CD4-positive, alpha-beta T cell treated with Interleukin-4 for 4 hours (primary cell): Measurements from ENCODE around the gene TPSAB1.

Experiments used
- DNase-seq: peaks from one replicate; pipeline ENCODE4 v3.0.0-alpha.2; 2020

The TPSAB1 gene

GRCh38 chr16:1211451-1212268, 28.8 kb upstream of the TPSAB1 start:
- DNase-seq, result no peak

- no peak for DNase-seq
Observed at GRCh38 chr16:1212616-1213194, 27.8 kb upstream of the TPSAB1 start.

GRCh38 chr16:1213231-1213630, 27.3 kb upstream of the TPSAB1 start:
- no peak for DNase-seq

GRCh38 chr16:1213796-1214372, 26.6 kb upstream of the TPSAB1 start:
- no peak for DNase-seq

GRCh38 chr16:1214719-1215118, 25.8 kb upstream of the TPSAB1 start:
- no peak for DNase-seq

- no peak for DNase-seq
Observed at GRCh38 chr16:1215574-1216295, 24.8 kb upstream of the TPSAB1 start.

- DNase-seq, result no peak
Observed at GRCh38 chr16:1216296-1216619, 24.2 kb upstream of the TPSAB1 start.

- DNase-seq, result no peak
Observed at GRCh38 chr16:1216681-1217400, 23.7 kb upstream of the TPSAB1 start.

GRCh38 chr16:1217526-1217925, 23.0 kb upstream of the TPSAB1 start:
- no peak for DNase-seq

- no peak for DNase-seq
Observed at GRCh38 chr16:1218061-1218929, 22.2 kb upstream of the TPSAB1 start.

GRCh38 chr16:1218930-1219611, 21.4 kb upstream of the TPSAB1 start:
- DNase-seq, result no peak

- no peak for DNase-seq
Observed at GRCh38 chr16:1220098-1220728, 20.3 kb upstream of the TPSAB1 start.

GRCh38 chr16:1220841-1221627, 19.5 kb upstream of the TPSAB1 start:
- no peak for DNase-seq

GRCh38 chr16:1221628-1222552, 18.6 kb upstream of the TPSAB1 start:
- DNase-seq, result no peak

GRCh38 chr16:1222553-1223354, 17.8 kb upstream of the TPSAB1 start:
- no peak for DNase-seq

- no peak for DNase-seq
Observed at GRCh38 chr16:1223355-1224214, 16.9 kb upstream of the TPSAB1 start.

- no peak for DNase-seq
Observed at GRCh38 chr16:1224558-1224957, 15.9 kb upstream of the TPSAB1 start.
